ENCODE data around the gene BCL2.

DNA sequence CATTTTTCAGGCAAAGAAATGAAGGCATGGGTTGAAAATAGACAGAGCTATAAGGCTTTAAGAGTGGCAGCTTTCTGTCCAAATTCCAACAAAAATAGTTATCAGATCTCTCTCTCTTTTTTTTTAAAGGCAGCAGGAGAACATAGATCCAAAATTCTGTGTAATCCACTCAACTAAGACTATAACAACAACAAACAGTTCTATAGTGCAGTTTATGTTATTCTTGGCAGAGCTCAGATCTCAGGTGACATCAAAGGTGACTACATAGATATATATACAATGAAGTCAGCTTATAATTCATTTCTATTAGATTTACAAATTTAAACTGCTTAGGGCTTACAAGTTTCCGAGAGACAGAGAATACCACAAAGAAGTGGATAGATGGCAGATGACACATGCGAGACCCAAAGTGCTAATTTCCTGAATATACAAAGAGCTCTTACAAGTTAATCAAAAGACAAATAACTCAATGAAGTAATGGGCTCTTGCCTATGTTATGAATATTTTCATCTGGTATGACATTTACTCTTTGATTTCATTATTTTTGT is 223.2 kb downstream of the BCL2 start:
- TF ChIP-seq, protein P1, sequence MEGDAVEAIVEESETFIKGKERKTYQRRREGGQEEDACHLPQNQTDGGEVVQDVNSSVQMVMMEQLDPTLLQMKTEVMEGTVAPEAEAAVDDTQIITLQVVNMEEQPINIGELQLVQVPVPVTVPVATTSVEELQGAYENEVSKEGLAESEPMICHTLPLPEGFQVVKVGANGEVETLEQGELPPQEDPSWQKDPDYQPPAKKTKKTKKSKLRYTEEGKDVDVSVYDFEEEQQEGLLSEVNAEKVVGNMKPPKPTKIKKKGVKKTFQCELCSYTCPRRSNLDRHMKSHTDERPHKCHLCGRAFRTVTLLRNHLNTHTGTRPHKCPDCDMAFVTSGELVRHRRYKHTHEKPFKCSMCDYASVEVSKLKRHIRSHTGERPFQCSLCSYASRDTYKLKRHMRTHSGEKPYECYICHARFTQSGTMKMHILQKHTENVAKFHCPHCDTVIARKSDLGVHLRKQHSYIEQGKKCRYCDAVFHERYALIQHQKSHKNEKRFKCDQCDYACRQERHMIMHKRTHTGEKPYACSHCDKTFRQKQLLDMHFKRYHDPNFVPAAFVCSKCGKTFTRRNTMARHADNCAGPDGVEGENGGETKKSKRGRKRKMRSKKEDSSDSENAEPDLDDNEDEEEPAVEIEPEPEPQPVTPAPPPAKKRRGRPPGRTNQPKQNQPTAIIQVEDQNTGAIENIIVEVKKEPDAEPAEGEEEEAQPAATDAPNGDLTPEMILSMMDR (IDR thresholded peaks at IDR 0.05), result no peak
- TF ChIP-seq EZH2 (IDR thresholded peaks at IDR 0.05), result no peak
- TF ChIP-seq EZH2phosphoT487 (IDR thresholded peaks at IDR 0.05), result no peak
